HG02938 (cell line): ENCODE data around the gene BCL3.
"Not testable (repeated sequence)": the region's sequence is repeated elsewhere in the genome, so short reads cannot be mapped to it uniquely, and the experiment has no call there.

Experiments used
- ATAC-seq: cut with Tn5 transposase; IDR thresholded peaks from one replicate; pipeline ENCODE4 v1.9.1; 2021; ENCODE audit warnings: mild to moderate bottlenecking, moderate library complexity; ENCODE audit not compliant: unreplicated experiment

Gene BCL3, protein sequence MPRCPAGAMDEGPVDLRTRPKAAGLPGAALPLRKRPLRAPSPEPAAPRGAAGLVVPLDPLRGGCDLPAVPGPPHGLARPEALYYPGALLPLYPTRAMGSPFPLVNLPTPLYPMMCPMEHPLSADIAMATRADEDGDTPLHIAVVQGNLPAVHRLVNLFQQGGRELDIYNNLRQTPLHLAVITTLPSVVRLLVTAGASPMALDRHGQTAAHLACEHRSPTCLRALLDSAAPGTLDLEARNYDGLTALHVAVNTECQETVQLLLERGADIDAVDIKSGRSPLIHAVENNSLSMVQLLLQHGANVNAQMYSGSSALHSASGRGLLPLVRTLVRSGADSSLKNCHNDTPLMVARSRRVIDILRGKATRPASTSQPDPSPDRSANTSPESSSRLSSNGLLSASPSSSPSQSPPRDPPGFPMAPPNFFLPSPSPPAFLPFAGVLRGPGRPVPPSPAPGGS

DNA sequence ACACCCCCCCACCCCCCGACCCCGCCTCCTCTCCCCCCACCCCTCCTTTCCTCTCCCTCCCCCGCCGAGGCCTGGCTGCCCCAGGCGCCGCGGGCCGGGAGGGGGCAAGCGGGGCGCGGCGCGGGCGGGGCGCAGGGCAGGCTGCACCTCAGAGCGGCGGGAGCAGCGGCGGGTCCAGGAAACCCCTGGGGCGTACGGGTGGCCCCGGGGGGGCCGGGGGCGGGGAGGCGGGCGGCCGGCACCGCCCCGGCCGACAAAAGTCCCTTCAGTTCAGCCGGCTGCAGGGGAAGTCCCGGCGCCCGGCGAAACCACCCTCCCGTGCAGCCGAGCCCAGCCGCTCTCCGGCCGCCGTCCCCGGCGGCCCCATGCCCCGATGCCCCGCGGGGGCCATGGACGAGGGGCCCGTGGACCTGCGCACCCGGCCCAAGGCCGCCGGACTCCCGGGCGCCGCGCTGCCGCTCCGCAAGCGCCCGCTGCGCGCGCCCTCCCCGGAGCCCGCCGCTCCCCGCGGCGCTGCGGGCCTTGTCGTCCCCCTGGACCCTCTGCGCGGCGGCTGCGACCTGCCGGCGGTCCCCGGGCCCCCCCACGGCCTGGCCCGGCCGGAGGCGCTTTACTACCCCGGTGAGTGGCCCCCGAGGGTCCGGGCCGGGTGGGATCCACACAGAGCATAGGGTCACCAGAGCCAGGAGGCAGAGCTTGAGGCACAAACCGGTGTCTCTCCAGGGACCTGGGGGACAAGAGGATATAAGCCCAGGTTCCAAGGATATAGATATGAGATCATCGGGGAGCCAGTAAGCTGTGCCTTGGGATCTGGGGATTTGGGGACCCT lies at the start of gene BCL3:
TSS of gene BCL3 (plus strand) at position 283 of the 829 bp plus-strand sequence. CDS start at position 366, 83 bp downstream.
- no peak for ATAC-seq

DNA sequence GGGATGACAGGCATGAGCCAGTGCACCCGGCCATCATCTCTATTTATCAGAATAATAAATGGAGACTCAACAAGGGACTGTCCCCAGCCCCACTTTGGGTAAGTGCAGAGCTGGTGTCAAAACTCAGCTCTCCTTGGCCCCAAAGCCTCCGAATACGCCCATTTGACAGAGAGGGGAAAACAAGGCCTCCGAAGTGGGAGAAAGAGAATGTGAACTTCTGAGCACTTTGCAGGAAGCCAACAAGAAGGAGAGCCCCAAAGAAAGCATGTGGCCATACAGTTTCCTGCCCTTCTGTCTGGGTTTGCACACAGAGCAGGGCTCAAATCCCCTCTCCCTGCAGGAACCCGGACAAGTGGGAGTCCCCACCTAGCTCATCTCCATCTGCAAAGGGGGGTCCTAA lies 48.0 kb upstream of the BCL3 start:
- no peak for ATAC-seq

DNA sequence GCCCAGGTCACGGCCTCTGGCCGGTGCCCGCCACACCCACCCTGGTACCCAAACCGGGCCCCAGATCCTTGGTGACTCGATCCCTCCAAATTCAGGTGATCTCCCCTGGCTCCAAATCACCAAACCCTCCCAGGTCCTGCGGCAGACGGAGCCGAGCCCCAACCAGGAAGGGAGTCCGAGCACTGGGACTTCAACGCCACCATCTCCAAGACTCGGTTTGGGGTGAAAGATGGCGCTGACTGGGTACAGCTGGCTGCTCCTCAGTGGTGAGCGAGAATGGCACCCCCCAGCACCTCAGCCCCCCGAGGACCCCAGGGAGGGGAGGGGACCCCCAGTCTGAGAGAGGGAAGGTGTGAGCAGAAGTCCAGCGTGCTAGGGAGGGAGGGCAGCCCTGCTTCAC lies 47.3 kb upstream of the BCL3 start:
- ATAC-seq = no peak

DNA sequence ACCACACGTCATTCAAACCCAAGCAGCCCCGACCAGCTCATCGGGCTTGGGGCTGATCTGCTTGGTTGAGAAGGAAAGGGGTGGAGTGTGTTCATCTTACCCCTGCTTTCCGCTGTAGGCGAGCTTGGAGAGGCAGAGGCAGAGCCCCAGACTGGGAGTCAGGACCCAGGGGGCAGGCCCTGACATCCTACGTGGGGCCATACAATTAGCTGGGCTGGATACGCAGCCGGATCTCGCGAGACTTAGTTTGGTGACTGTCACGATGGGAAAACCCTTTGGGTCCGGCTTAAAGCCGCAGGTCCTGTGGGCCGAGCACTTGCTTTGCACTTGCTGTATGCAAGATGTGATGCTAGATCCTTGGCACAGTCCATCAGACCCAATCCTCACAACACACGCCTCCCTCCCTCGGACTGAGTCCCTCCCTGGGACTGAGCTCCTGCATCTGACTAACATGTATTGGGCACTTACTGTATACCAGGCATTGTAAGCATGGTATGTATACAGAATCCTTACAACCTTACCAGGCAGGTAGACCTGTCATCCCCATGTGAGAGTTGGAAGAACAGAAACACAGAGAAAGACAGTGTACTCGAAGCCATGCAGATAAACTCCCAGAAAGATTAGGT lies 45.8 kb upstream of the BCL3 start:
- no peak for ATAC-seq

DNA sequence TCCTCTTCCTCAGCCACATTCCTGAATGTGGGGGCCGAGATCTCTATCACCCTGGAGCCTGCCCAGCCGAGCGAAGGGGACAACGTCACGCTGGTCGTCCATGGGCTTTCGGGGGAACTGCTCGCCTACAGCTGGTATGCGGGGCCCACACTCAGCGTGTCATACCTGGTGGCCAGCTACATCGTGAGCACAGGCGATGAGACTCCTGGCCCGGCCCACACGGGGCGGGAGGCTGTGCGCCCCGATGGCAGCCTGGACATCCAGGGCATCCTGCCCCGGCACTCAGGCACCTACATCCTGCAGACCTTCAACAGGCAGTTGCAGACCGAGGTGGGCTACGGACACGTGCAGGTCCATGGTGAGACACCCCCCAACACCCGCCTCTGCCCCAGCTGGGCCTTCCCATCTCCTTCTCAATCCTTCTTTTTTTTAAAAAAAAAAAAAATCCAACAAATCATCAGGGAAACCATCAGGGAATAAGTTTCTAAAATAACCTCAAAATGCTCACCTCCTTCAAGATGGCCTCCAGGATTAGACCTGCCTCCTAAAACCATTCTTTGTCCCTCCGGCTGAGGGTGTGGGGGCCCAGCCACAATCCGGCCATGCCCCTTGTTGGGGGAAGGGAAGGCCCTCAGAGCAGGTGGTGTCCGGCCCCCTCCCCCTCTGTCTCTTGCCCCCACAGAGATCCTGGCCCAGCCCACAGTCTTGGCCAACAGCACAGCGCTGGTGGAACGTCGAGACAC lies 45.0 kb upstream of the BCL3 start:
- ATAC-seq = no peak

DNA sequence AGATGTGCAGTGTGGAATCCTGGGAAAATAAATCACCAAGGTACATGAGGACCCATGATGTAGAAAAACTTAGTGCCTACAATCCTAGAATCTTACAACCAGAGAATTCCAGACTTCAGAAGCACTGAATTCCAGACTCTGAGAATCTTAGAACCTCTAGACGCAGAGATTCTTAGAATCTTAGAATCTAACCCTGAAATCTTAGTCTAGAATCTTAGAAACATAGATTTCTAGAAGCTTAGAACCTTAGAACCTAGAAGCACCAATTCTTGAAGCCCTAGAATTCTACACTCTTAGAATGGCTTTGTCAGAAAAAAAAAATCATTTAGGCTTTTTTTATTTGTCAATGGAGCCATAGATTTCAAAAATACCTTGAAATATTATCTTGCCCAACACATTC lies 43.5 kb upstream of the BCL3 start:
- no peak for ATAC-seq

DNA sequence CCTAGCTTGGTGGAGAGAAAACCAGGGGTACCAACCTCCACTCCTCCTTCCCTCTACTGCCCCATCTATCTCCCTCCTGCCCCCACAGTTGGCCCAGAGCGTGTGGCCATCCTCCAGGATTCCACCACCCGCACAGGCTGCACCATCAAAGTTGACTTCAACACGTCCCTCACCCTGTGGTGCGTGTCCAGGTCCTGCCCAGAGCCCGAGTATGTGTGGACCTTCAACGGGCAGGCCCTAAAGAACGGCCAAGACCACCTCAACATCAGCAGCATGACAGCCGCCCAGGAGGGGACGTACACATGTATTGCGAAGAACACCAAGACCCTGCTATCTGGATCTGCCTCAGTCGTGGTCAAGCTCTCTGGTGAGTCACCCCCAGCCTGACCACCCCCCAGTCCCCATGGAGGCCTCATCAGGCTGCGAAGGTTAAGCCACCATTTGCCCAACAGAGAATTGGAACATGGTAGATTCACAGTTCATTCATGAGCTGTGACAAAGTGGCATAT lies 43.0 kb upstream of the BCL3 start:
- ATAC-seq = no peak

DNA sequence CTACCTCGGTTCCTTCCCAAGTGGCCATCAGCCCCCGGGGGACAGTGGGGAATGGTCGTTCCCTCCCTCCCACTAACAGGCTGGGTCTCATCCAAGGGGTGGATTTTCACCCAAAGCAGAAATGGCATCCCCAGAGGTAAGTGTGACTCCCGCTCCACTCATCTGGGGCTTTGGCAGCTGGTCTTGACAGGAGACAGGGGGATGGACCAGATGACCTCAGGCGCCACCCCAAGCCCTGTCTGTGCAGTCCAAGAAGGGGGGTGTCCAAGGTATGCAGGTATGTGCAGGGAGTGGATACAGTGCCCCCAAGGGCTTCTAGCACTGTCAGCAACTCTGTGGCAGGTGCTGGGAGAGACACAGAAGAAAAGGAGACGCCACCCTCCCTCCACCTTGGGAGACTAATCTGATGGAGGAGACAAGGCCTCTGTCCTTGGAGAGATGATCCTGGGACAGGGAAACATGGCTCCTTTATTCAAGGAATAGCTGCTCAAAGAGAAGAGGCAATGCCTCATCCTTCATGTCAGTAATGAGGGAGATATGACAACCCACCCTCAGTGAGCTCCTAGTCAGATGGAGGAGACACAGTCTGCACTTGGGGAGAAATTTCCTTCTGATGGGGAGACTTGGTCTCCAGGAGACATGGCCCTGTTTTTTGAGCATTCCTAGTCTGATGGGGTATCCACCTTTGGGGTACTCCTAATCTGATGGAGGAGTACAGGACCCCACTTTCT lies 41.8 kb upstream of the BCL3 start:
- no peak for ATAC-seq

DNA sequence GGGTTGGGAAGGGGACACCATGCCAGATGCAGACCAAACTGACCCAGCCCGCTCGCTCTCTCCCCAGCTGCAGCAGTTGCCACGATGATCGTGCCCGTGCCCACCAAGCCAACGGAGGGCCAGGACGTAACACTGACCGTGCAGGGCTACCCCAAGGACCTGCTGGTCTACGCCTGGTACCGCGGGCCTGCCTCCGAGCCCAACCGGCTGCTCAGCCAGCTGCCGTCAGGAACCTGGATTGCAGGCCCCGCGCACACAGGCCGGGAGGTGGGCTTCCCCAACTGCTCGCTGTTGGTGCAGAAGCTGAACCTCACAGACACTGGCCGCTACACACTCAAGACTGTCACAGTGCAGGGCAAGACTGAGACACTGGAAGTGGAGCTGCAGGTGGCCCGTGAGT lies 40.7 kb upstream of the BCL3 start:
- ATAC-seq = no peak

DNA sequence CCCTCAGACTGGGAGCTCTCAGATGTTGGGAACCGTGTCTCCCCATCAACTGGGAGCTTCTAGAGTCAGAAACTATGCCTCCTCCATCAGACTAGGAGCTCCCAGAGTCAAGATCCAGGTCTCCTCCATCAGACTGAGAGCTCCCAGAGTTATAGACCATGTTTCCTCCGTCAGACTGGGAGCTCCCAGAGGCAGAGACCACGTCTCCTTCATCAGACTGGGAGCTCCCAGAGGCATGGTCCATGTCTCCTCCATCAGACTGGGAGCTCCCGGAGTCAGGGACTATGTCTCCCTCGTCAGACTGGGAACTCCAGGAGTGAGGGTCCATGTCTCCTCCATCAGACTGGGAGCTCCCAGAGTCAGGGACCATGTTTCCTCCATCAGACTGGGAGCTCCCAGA lies 39.6 kb upstream of the BCL3 start:
- no peak for ATAC-seq

DNA sequence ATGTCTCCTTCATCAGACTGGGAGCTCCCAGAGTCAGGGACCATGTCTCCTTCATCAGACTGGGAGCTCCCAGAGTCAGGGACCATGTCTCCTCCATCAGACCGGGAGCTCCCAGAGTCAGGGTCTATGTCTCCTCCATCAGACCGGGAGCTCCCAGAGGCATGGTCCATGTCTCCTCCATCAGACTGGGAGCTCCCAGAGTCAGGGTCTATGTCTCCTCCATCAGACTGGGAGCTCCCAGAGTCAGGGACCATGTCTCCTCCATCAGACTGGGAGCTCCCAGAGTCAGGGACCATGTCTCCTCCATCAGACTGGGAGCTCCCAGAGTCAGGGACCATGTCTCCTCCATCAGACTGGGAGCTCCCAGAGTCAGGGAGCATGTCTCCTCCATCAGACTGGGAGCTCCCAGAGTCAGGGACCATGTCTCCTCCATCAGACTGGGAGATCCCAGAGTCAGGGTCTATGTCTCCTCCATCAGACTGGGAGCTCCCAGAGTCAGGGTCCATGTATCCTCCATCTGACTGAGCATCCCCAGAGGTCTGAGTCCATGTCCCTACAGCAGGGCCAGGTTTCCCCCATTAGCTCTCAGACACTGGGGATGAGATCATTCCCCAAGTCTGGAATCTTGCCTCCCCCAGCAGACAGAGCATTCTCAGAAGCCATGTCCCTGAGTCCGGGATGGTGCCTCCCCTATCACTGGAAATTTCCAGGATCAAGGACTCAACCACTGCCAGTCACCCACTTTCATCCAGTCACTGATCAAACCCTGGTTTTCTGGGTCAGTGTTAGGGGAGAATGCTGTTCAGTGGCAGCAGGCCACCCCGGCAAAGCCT lies 38.9 kb upstream of the BCL3 start:
- not testable (repeated sequence) for ATAC-seq

DNA sequence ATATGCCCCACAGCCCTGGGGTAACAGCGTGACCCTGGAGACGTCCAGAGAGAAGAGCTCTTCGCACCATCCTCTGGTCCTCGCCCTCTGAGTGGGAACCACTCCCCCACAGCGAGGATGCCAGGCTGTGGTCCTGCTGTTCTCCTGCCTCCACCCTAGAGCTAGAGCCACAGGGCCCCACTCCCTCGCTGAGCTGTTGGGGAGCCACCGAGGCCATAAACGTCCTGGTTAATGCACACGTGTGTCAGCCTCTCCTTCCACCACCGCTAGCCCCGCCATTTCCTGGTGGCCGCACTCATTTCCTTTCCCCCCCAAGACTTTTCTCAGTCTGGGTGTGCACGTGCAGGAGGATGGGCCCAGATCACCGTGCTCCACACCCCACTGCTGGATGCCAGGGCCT lies 38.0 kb upstream of the BCL3 start:
- no peak for ATAC-seq

DNA sequence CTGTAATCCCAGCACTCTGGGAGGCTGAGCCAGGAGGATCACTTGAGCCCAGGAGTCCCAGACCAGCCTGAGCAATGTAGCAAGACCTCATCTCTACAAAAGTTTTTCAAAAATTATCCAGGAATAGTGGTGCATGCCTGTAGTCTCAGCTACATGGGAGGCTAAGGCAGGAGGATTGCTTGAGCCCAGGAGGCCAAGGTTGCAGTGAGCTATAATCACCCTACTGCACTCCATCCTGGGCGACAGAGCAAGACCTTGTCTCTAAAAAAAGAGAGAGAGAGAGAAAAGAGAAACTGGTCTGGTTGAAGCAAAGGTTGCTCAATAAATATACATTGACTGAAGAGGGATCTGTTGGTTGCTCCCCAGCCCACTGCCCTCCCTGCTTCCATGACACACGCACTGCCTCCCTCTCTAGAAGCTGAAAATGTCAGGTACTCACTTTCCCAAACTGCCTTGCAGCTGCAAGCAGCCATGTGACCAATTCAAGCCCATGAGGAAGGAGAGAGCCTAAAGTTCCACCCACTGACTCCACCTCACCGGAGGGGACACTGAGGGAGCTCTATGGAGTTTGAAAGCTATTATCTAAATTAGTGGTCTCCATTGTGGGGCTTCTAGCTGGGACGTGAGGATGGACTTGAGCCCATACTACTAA lies 35.5 kb upstream of the BCL3 start:
- no peak for ATAC-seq

DNA sequence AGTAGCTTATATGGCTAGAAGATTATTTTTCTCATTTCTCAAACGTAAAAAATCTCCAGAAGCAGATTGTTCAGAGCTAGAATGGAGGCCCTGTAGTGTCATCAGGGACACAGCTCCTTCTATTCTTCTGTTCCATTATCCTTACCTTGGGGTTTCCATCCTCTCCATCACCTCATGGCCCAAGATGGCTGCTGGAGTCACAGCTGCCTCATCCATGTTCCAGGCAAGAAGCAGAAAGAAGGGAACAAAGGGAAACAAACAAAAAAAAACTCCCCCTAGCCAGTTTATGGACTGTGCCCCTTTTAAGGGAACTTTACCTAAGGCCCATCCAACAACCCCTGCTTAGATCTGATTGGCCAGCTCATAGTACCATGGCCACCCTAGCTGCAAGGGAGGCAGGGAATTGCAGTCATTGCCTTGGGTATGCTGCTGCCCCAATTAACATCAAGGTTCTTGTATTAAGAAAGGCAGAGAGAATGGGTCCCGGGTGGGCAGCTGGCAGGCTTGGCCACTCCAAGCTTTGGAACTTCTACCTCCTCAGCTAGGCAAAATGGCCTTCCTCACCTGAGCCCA lies 33.8 kb upstream of the BCL3 start:
- ATAC-seq = no peak

DNA sequence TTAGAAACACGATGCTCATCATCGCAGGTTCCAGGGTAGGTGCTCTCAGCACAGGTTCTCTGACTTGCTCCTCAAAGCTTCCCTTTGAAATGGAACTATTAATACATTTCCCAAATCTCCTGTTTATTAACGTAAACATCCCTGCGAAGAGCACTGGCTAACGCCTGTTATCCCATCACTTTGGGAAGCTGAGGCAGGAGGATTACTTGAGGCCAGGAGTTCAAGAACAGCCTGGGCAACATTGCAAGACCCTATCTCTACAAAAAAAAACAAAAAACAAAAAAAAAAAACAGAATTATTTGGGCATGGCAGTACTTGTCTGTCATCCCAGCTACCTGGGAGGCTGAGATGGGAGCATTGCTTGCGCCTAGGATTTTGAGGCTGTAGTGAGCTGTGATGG lies 30.9 kb upstream of the BCL3 start:
- ATAC-seq = no peak

DNA sequence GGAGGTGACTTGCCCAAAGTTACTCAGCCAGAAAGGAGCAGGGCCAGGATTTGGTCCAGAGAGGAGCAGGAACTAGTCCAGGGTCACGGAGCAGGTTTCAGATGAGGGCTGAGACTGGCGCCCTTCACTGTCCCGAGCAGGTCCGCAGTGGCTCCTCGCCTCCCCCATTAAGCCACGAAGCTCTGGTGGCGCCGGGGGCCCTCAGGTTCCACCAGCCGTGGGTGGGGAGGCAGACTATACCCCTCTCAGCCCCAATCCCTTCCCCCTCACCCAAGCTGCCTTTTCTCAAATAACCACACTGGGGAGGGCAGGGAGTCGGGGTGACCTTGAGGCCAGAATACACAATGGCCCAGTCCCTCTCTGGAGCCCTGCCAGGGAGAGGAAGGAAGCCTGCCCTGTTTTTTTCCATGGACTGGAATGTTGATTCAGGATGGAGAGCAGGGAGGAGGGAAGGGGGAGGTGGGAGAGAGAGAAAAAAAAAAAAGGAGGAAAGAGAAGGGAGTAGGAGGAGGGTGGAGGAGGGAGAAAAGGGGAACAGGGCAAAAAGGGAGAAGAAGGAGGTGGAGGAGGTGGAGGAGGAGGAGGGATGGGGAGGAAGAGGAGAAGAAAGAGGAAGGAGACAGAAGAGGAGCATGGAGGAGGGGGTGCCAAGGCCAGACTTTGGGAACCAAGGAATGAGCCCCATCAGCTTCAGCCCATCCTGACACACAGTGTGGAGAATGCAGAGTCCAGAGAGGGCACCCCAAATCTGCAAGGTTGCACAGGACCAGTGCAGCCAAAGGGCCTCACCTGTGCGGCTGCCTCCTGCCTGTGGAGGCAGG lies 29.9 kb upstream of the BCL3 start:
- no peak for ATAC-seq

DNA sequence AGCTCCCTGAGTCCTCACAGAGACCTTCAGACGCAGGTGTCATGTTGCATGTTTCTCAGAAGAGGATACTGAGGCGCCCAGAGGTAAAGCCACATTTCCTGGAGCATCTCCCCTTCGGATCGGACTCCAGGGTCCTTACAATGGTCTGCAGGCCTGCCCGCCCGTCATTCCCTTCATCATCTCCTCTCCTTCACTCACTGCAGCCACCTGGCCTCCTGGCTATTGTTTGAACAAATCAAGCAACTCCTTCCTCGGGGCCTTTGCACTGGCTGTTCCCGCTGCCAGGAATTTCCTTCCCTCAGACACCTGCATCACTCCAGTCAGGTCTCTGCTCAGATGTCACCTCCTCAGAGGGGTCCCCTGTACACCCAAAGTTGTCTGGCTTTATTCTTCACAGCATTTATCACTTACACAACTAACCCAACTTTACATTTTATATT lies 29.2 kb upstream of the BCL3 start:
- ATAC-seq = no peak
